Measurements from ENCODE around the gene VAMP2.

DNA sequence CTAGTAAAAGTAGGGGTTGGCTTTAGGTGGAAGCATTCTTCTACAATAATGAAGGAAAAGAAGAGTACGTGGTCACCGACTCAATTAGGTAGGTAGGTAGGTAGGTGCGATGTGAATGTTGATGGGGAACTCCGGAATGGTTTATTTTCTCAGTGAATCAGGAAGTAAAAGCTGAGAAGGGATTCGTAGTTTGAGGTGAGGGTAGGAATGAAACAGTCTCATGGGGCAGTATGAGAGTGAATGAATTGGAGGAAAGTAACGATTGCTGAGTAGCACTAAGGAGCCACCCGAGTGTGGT lies 24.4 kb downstream of the VAMP2 start:
- TF ChIP-seq, protein P1, sequence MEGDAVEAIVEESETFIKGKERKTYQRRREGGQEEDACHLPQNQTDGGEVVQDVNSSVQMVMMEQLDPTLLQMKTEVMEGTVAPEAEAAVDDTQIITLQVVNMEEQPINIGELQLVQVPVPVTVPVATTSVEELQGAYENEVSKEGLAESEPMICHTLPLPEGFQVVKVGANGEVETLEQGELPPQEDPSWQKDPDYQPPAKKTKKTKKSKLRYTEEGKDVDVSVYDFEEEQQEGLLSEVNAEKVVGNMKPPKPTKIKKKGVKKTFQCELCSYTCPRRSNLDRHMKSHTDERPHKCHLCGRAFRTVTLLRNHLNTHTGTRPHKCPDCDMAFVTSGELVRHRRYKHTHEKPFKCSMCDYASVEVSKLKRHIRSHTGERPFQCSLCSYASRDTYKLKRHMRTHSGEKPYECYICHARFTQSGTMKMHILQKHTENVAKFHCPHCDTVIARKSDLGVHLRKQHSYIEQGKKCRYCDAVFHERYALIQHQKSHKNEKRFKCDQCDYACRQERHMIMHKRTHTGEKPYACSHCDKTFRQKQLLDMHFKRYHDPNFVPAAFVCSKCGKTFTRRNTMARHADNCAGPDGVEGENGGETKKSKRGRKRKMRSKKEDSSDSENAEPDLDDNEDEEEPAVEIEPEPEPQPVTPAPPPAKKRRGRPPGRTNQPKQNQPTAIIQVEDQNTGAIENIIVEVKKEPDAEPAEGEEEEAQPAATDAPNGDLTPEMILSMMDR (IDR thresholded peaks at IDR 0.05 in 2 of 3, conservative IDR thresholded peaks at IDR 0.05 in 1 of 3; ENCODE audit: control insufficient read depth in 2 of 3, extremely low read depth in 1 of 3, insufficient read depth in 1 of 3, low read depth in 3 of 3, low read length in 3 of 3) = no peak
- TF ChIP-seq, protein P2, sequence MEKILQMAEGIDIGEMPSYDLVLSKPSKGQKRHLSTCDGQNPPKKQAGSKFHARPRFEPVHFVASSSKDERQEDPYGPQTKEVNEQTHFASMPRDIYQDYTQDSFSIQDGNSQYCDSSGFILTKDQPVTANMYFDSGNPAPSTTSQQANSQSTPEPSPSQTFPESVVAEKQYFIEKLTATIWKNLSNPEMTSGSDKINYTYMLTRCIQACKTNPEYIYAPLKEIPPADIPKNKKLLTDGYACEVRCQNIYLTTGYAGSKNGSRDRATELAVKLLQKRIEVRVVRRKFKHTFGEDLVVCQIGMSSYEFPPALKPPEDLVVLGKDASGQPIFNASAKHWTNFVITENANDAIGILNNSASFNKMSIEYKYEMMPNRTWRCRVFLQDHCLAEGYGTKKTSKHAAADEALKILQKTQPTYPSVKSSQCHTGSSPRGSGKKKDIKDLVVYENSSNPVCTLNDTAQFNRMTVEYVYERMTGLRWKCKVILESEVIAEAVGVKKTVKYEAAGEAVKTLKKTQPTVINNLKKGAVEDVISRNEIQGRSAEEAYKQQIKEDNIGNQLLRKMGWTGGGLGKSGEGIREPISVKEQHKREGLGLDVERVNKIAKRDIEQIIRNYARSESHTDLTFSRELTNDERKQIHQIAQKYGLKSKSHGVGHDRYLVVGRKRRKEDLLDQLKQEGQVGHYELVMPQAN (conservative IDR thresholded peaks at IDR 0.05) = no peak
- TF ChIP-seq POLR2AphosphoS5 (IDR thresholded peaks at IDR 0.05; ENCODE audit: low read length) (no peak), IRF4 (IDR thresholded peaks at IDR 0.05; ENCODE audit: low read depth, low read length) (no peak), POLR2A (IDR thresholded peaks at IDR 0.05; ENCODE audit: low read depth, low read length) (no peak)
- TF ChIP-seq, protein P3, sequence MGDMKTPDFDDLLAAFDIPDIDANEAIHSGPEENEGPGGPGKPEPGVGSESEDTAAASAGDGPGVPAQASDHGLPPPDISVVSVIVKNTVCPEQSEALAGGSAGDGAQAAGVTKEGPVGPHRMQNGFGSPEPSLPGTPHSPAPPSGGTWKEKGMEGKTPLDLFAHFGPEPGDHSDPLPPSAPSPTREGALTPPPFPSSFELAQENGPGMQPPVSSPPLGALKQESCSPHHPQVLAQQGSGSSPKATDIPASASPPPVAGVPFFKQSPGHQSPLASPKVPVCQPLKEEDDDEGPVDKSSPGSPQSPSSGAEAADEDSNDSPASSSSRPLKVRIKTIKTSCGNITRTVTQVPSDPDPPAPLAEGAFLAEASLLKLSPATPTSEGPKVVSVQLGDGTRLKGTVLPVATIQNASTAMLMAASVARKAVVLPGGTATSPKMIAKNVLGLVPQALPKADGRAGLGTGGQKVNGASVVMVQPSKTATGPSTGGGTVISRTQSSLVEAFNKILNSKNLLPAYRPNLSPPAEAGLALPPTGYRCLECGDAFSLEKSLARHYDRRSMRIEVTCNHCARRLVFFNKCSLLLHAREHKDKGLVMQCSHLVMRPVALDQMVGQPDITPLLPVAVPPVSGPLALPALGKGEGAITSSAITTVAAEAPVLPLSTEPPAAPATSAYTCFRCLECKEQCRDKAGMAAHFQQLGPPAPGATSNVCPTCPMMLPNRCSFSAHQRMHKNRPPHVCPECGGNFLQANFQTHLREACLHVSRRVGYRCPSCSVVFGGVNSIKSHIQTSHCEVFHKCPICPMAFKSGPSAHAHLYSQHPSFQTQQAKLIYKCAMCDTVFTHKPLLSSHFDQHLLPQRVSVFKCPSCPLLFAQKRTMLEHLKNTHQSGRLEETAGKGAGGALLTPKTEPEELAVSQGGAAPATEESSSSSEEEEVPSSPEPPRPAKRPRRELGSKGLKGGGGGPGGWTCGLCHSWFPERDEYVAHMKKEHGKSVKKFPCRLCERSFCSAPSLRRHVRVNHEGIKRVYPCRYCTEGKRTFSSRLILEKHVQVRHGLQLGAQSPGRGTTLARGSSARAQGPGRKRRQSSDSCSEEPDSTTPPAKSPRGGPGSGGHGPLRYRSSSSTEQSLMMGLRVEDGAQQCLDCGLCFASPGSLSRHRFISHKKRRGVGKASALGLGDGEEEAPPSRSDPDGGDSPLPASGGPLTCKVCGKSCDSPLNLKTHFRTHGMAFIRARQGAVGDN (IDR thresholded peaks at IDR 0.05) = no peak
- TF ChIP-seq, protein P4, sequence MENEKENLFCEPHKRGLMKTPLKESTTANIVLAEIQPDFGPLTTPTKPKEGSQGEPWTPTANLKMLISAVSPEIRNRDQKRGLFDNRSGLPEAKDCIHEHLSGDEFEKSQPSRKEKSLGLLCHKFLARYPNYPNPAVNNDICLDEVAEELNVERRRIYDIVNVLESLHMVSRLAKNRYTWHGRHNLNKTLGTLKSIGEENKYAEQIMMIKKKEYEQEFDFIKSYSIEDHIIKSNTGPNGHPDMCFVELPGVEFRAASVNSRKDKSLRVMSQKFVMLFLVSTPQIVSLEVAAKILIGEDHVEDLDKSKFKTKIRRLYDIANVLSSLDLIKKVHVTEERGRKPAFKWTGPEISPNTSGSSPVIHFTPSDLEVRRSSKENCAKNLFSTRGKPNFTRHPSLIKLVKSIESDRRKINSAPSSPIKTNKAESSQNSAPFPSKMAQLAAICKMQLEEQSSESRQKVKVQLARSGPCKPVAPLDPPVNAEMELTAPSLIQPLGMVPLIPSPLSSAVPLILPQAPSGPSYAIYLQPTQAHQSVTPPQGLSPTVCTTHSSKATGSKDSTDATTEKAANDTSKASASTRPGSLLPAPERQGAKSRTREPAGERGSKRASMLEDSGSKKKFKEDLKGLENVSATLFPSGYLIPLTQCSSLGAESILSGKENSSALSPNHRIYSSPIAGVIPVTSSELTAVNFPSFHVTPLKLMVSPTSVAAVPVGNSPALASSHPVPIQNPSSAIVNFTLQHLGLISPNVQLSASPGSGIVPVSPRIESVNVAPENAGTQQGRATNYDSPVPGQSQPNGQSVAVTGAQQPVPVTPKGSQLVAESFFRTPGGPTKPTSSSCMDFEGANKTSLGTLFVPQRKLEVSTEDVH (IDR thresholded peaks at IDR 0.05; ENCODE audit: low read depth, partially characterized antibody) = no peak
- TF ChIP-seq, protein P5, sequence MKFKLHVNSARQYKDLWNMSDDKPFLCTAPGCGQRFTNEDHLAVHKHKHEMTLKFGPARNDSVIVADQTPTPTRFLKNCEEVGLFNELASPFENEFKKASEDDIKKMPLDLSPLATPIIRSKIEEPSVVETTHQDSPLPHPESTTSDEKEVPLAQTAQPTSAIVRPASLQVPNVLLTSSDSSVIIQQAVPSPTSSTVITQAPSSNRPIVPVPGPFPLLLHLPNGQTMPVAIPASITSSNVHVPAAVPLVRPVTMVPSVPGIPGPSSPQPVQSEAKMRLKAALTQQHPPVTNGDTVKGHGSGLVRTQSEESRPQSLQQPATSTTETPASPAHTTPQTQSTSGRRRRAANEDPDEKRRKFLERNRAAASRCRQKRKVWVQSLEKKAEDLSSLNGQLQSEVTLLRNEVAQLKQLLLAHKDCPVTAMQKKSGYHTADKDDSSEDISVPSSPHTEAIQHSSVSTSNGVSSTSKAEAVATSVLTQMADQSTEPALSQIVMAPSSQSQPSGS (IDR thresholded peaks at IDR 0.05; ENCODE audit: low read length) = no peak; the same call in 1 of the 2 replicates

Data from GM12878 (cell line).